Measurements from ENCODE around the gene AEBP2.

DNA sequence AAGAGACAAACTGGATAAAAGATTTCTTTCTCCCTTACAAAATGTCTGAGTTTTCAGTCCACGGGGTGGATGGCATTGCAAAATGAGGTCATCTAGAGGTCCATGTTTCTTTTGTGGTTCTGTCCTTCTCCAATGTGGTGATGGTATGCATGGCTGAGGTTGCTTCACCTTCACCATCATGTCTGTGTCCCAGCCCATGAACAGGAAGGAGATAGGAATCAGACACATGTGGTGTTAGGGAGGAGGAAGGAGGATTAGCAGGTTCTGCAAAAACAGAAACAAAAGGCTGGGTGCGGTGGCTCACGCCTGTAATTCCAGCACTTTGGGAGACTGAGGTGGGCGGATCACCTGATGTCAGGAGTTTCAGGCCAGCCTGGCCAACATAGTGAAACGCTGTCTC, 11.0 kb upstream of the AEBP2 start:
- no peak for TF ChIP-seq CTCF (IDR thresholded peaks at IDR 0.05)
- TF ChIP-seq POLR2A (IDR thresholded peaks at IDR 0.05) = no peak
- no peak for TF ChIP-seq POLR2AphosphoS5 (IDR thresholded peaks at IDR 0.05)
